ENCODE data around the gene CREB1.

CREB1 gene

GRCh38 chr2:207513551-207514257 is 16.1 kb upstream of the CREB1 start:
- no peak for DNase-seq
- TF ChIP-seq POLR2A (IDR thresholded peaks at IDR 0.05; ENCODE audit: low read length) (no peak), GATA1 (IDR thresholded peaks at IDR 0.05; ENCODE audit: low read depth, low read length) (no peak)

GRCh38 chr2:207514451-207514850 is 15.3 kb upstream of the CREB1 start:
- TF ChIP-seq POLR2A (IDR thresholded peaks at IDR 0.05; ENCODE audit: low read length) (no peak), GATA1 (IDR thresholded peaks at IDR 0.05; ENCODE audit: low read depth, low read length) (no peak)
- DNase-seq = no peak

GRCh38 chr2:207515671-207516070 is 14.1 kb upstream of the CREB1 start:
- no peak for DNase-seq
- TF ChIP-seq POLR2A (IDR thresholded peaks at IDR 0.05; ENCODE audit: low read length) (no peak), GATA1 (IDR thresholded peaks at IDR 0.05; ENCODE audit: low read depth, low read length) (no peak)

GRCh38 chr2:207516206-207516605 is 13.6 kb upstream of the CREB1 start:
- no peak for TF ChIP-seq GATA1 (IDR thresholded peaks at IDR 0.05; ENCODE audit: low read depth, low read length)
- no peak for TF ChIP-seq POLR2A (IDR thresholded peaks at IDR 0.05; ENCODE audit: low read length)
- DNase-seq = no peak

DNA sequence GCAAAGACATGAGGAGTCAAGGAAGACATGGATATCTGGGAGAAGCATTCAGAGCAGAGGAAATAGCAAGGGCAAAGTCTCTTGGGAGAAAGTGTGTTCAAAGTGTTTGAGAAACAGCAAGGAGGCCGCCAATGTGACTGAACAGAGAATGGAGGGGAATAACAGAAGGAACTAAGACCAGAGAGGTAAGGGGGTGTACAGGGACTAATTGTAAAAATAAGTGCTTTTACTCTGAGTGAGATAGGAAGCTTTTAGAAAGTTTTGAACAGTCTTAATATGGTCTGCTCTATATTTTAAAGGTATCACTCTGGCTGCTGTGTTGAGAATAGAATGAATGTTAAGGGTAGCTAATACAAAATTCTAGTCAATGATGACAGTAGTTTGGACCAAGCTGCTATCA is 6.8 kb upstream of the CREB1 start:
- no peak for DNase-seq
- TF ChIP-seq POLR2A (IDR thresholded peaks at IDR 0.05; ENCODE audit: low read length) (no peak), GATA1 (IDR thresholded peaks at IDR 0.05; ENCODE audit: low read depth, low read length) (no peak)

DNA sequence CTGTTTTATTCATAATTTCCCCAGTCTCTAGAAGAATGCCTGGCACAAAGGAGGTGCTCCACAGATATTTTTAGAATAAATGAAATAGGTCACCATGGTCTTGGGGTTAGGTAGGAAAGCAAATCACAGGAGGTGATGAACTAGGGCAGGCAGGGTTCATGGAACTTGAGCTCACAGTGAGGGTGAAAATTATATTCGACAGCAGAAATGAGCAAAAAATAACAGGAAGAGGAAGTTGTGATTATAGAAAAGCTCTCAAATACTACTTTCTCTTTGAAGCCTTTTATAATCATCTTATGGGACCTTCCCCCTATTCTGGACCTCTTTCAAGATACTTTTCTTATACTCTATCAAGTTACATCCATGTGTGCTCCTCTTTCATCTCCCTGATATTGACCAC is 4.5 kb upstream of the CREB1 start:
- no peak for DNase-seq
- no peak for TF ChIP-seq GATA1 (IDR thresholded peaks at IDR 0.05; ENCODE audit: low read depth, low read length)

GRCh38 chr2:207528980-207529329 is 807 bp upstream of the CREB1 start:
- TF ChIP-seq POLR2A (IDR thresholded peaks at IDR 0.05; ENCODE audit: low read length) = no peak
- TF ChIP-seq GATA1 (IDR thresholded peaks at IDR 0.05; ENCODE audit: low read depth, low read length) = no peak
- DNase-seq = peak; percentile 65 to 76

DNA sequence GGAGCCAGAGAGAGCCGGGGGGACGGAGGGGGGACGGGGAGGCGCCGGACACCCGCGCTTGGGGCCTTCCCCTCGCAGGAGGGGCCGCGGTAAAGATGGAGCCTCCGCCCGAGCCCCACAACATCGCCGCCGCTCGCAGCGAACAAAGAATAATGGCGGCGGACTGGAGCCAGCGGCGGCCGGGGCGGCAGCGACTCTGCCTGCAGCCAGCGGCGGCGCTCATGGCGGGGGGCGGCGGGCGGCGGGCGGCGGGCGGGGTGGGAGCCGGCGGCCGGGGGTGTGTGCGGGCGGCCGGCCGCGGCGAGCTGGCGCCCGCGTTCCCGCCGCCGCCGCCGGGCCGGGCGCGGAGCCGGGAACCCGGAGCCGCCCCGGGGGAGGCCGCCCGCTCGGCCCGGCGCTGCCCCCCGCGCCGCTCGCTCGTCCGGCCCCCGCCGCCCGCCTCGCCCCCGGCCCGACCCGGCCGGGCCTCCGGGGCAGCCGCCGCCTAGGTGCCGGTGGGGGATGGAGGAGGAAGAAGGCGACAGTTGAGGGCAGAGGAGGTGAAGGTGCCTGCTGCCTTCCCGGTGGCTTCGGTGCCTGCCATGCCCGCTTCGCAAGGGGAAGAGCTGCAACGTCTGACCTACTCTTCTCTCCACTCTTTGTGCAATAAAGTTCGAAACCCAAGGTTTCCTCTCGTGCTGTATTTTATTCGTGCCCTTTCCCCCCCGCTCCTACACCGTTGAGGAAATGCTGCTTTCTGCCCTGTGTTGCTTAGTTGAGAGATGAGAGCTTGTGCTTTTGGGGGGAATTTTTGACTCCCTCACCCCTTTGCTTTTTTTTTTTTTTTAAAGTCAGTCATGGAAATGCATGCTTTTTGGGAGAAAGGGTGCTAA is 634 bp downstream of the CREB1 start:
- peak; percentile 72 for TF ChIP-seq POLR2A (IDR thresholded peaks at IDR 0.05; ENCODE audit: low read length)
- no peak for TF ChIP-seq GATA1 (IDR thresholded peaks at IDR 0.05; ENCODE audit: low read depth, low read length)

GRCh38 chr2:207531032-207531952 is 1.5 kb downstream of the CREB1 start:
- TF ChIP-seq POLR2A (IDR thresholded peaks at IDR 0.05; ENCODE audit: low read length) = peak; percentile 44
- no peak for TF ChIP-seq GATA1 (IDR thresholded peaks at IDR 0.05; ENCODE audit: low read depth, low read length)
- DNase-seq = peak; percentile 72 to 82

More for the DNA sequence above, 634 bp downstream of the CREB1 start:
- peak; percentile 72 to 82 for DNase-seq

DNA sequence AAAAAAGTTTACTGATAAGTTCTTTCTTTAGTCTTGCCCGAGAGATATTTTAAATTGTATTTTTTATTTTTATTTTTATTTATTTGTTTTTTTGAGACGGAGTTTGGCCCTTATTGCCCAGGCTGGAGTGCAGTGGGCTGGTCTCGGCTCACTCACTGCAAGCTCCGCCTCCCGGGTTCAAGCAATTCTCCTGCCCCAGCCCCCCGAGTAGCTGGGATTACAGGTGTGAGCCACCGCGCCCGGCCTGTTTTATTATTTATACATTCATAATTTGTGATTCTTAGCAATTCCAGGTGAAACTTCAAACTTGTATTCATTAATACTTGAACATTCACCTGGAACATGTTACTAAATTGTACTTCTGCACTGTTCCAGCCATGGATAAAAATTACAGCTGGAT is 2.9 kb downstream of the CREB1 start:
- TF ChIP-seq POLR2A (IDR thresholded peaks at IDR 0.05; ENCODE audit: low read length) = no peak
- no peak for TF ChIP-seq GATA1 (IDR thresholded peaks at IDR 0.05; ENCODE audit: low read depth, low read length)
- DNase-seq = no peak

DNA sequence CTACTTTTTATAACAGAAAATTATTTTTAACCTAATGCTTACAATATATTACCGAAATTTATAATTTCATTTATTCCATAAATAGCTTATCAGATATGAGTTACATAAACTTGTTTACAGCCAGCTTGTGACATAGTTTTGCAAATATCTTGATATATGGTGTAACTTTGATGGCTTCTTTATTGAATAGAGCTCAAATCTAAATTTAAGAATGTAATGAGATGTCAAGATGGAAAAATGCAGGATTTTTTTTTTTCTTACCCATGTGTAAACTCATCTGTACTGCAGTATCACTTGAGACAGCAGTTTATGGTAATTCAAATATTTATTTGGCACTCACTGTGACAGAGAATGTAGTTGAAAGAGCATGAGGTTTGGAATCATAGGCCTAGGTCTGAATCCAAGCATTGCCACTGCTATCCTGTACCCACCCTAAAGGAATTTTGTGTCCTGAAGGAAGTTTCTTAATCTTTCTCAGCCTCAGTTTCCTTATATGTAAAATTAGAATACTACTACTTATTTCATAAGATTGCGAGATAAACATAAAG is 3.8 kb downstream of the CREB1 start:
- no peak for TF ChIP-seq POLR2A (IDR thresholded peaks at IDR 0.05; ENCODE audit: low read length)
- no peak for TF ChIP-seq GATA1 (IDR thresholded peaks at IDR 0.05; ENCODE audit: low read depth, low read length)
- peak; percentile 7 to 40 for DNase-seq

- TF ChIP-seq GATA1 (IDR thresholded peaks at IDR 0.05; ENCODE audit: low read depth, low read length) = no peak
- no peak for TF ChIP-seq POLR2A (IDR thresholded peaks at IDR 0.05; ENCODE audit: low read length)
- DNase-seq = peak; percentile 72
These were observed 4.7 kb downstream of the CREB1 start for GRCh38 chr2:207534417-207534816.

DNA sequence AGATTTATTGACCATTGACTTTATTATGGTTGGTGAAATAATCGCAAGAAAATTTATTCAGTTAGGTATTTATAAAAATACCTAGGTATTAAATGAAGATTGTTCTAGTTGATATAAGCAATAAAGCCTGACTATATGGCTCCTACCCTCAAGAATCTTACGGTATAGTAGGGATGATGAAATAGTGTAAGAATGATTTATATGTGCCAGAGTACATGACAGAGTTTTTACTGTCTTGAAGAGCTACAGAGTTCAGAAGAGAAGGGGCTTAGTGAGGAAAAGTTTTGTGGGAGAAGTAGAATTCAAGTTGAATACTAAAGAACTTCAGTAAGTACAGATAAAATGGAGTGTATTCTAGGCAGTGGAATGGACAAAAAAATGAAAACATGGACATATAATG is 9.7 kb downstream of the CREB1 start:
- no peak for DNase-seq
- TF ChIP-seq POLR2A (IDR thresholded peaks at IDR 0.05; ENCODE audit: low read length) = no peak
- no peak for TF ChIP-seq GATA1 (IDR thresholded peaks at IDR 0.05; ENCODE audit: low read depth, low read length)

Measured in erythroblast (primary cell).